K562 (cell line): ENCODE measurements around the gene DCTN1. TPM values are rescaled to one million over a fixed set of nuclear protein-coding genes. Genes with fewer than 3 reads are reported as not detected.
A peak's percentile ranks its signal among the peaks of the same experiment; 100 is the strongest.

ENCODE experiments used
- ATAC-seq: fragments of 200-7000 bp; cut with Tn5 transposase; 3 replicates; pipeline ENCODE4 v1.9.1; 2020; ENCODE audit warnings: moderate library complexity
- BruUV-seq: library from RNA; stranded (reverse); fragments of 400-500 nt; replicated peaks from 2 replicates; lab custom pipeline; 2021; lab: Mats Ljungman, UMichigan
- CTCF ChIA-PET: fragments of 300-600 bp; formaldehyde crosslinking; extraction: SDS; loops from one replicate; lab custom pipeline; 2021; ENCODE audit warnings: low intra/inter-chr PET ratio; lab: Yijun Ruan, JAX
- POLR2A ChIA-PET: fragments of 300-600, 350-650 bp; sonication (Branson Sonifier 250); formaldehyde crosslinking; extraction: SDS; loops from one replicate; lab custom pipeline; 2021; ENCODE audit warnings: antibody characterized with exemption, inconsistent platforms; lab: Yijun Ruan, JAX
- DNase-seq, 4 experiments: peaks; one replicate each; pipeline versions ENCODE4 v3.0.0 to v3.0.0-alpha.2; 2011 to 2018; ENCODE audit warnings: low spot score in 3 of 4, mixed read lengths in 3 of 4; ENCODE audit errors: extremely low read depth in 1 of 4
- FAIRE-seq: peaks from 2 replicates; lab custom pipeline; 2011; peaks lifted over from hg19 to GRCh38; lab: Jason Lieb, UNC
- H2AFZ ChIP-seq: 2 replicates; pipeline ENCODE4 v1.6.0; 2011; ENCODE audit warnings: low read depth, low read length, control low read depth, inconsistent platforms
- H3K27ac ChIP-seq: fragments of 200-600 bp; 3 replicates; pipeline ENCODE4 v1.8.0; 2011; ENCODE audit warnings: low read depth, mild to moderate bottlenecking, control low read depth, inconsistent platforms, low read length, moderate library complexity, mixed read lengths; ENCODE audit errors: extremely low read depth
- H3K27me3 ChIP-seq, 2 experiments: fragments of 300-600 bp in 1 of 2; 2 replicates in 1 of 2; 3 replicates in 1 of 2; pipeline versions ENCODE4 v1.6.0 to v1.8.0; 2011; ENCODE audit warnings: inconsistent platforms in 2 of 2, low read length in 2 of 2, mild to moderate bottlenecking in 1 of 2, mixed read lengths in 1 of 2, moderate library complexity in 1 of 2; ENCODE audit not compliant: control insufficient read depth in 2 of 2, insufficient read depth in 2 of 2
- H3K36me3 ChIP-seq: fragments of 300-600 bp; 3 replicates; pipeline ENCODE4 v1.8.0; 2011; ENCODE audit warnings: mild to moderate bottlenecking, low read length, inconsistent platforms; ENCODE audit not compliant: control insufficient read depth, insufficient read depth
- H3K4me1 ChIP-seq, 2 experiments: fragments of 200-600 bp in 1 of 2; replicated peaks in 1 of 2; 2 replicates in 1 of 2; 3 replicates in 1 of 2; pipeline versions ENCODE4 v1.5.1 to v1.8.0; 2011; ENCODE audit warnings: inconsistent platforms in 2 of 2, low read length in 2 of 2, mild to moderate bottlenecking in 1 of 2, mixed read lengths in 1 of 2, moderate library complexity in 1 of 2; ENCODE audit not compliant: control insufficient read depth in 2 of 2, insufficient read depth in 2 of 2
- H3K4me2 ChIP-seq: 2 replicates; pipeline ENCODE4 v1.6.1; 2011; ENCODE audit warnings: low read length, control low read depth, inconsistent platforms, mixed read lengths; ENCODE audit not compliant: insufficient read depth
- H3K4me3 ChIP-seq: fragments of 200-600 bp; sonication (generic), shearing (Covaris generic); 2 replicates; pipeline ENCODE4 v1.5.1; 2016; ENCODE audit warnings: control low read depth, inconsistent platforms
- H3K79me2 ChIP-seq: fragments of 200-600 bp; 3 replicates; pipeline ENCODE4 v1.8.0; 2011; ENCODE audit warnings: low read length, inconsistent platforms; ENCODE audit not compliant: control insufficient read depth, insufficient read depth
- H3K9ac ChIP-seq, 2 experiments: 2 replicates each; pipeline versions ENCODE4 v1.6.0 to v1.6.1; 2011; ENCODE audit warnings: low read depth in 2 of 2, low read length in 2 of 2, control low read depth in 1 of 2, inconsistent platforms in 1 of 2, mild to moderate bottlenecking in 1 of 2, mixed read lengths in 1 of 2; ENCODE audit not compliant: insufficient read depth in 1 of 2
- H3K9me1 ChIP-seq: one replicate; pipeline ENCODE4 v1.6.0; 2011; ENCODE audit warnings: inconsistent platforms, mild to moderate bottlenecking, low read length, moderate library complexity; ENCODE audit not compliant: control insufficient read depth, insufficient read depth
- H3K9me3 ChIP-seq: replicated peaks from 2 replicates; pipeline ENCODE4 v1.5.1; 2011; ENCODE audit warnings: low read depth, low read length, inconsistent platforms; ENCODE audit not compliant: control insufficient read depth, insufficient read depth
- H4K20me1 ChIP-seq: replicated peaks from 2 replicates; pipeline ENCODE4 v1.6.1; 2011; ENCODE audit warnings: low read length, inconsistent platforms, mixed read lengths; ENCODE audit not compliant: control insufficient read depth, insufficient read depth
- CBFA2T2 ChIP-seq: fragments of 450-650 bp; conservative IDR thresholded peaks from 2 replicates; pipeline ENCODE4 v1.6.1; 2017; ENCODE audit warnings: mild to moderate bottlenecking
- CSDE1 ChIP-seq, 2 experiments: fragments of 450-650 bp; IDR thresholded peaks; 2 replicates each; pipeline ENCODE4 v1.6.1; 2016; ENCODE audit warnings: mild to moderate bottlenecking in 1 of 2
- ETV1 ChIP-seq: fragments of 450-650 bp; conservative IDR thresholded peaks from 2 replicates; pipeline ENCODE4 v1.6.1; 2016; ENCODE audit warnings: missing genetic modification characterization, control low read depth, low read depth, missing compliant biosample characterization
- FOSL1 ChIP-seq: fragments of 200-800 bp; sonication (Bioruptor generic); conservative IDR thresholded peaks from 2 replicates; pipeline ENCODE4 v1.6.1; 2016; ENCODE audit warnings: missing genetic modification characterization, missing compliant biosample characterization
- FOXM1 ChIP-seq, 2 experiments: fragments of 450-650 bp in 1 of 2; sonication (generic) in 1 of 2; formaldehyde crosslinking in 1 of 2; IDR thresholded peaks; 2 replicates each; pipeline versions ENCODE4 v1.6.1 to v1.9.0; 2017 to 2022; ENCODE audit warnings: low read depth in 2 of 2, mild to moderate bottlenecking in 2 of 2, missing genetic modification reagents in 1 of 2, moderate library complexity in 1 of 2
- HMG20A ChIP-seq: fragments of 450-650 bp; formaldehyde crosslinking; conservative IDR thresholded peaks from 2 replicates; pipeline ENCODE4 v1.4.0; 2020; ENCODE audit warnings: mild to moderate bottlenecking, mixed read lengths
- JUND ChIP-seq, 2 experiments: IDR thresholded peaks; 2 replicates in 1 of 2; 3 replicates in 1 of 2; pipeline ENCODE4 v1.6.1; 2011; ENCODE audit warnings: borderline replicate concordance in 2 of 2, low read depth in 2 of 2, low read length in 2 of 2, improper control_type of control experiment in 1 of 2, missing biosample characterization in 1 of 2, missing genetic modification characterization in 1 of 2, missing genetic modification reagents in 1 of 2
- MECOM ChIP-seq: fragments of 250-450 bp; sonication (Bioruptor Pico); IDR thresholded peaks from 2 replicates; pipeline ENCODE4 v1.8.0; 2022; ENCODE audit warnings: inconsistent platforms
- NRF1 ChIP-seq, 2 experiments: fragments of 450-650 bp; IDR thresholded peaks in 1 of 2; conservative IDR thresholded peaks in 1 of 2; 2 replicates each; pipeline ENCODE4 v1.6.1; 2014; ENCODE audit warnings: mild to moderate bottlenecking in 2 of 2
- OTX1 ChIP-seq: fragments of 450-650 bp; formaldehyde crosslinking; IDR thresholded peaks from 2 replicates; pipeline ENCODE4 v1.4.0; 2022; ENCODE audit warnings: mild to moderate bottlenecking
- SLC30A9 ChIP-seq: fragments of 250-450 bp; sonication (Bioruptor Pico); IDR thresholded peaks from 2 replicates; pipeline ENCODE4 v1.8.0; 2022; ENCODE audit warnings: mild to moderate bottlenecking, moderate library complexity
- SMAD1 ChIP-seq: fragments of 150-350 bp; IDR thresholded peaks from 2 replicates; pipeline ENCODE4 v1.6.1; 2014; ENCODE audit warnings: low read length, low read depth; ENCODE audit not compliant: partially characterized antibody
- TAF15 ChIP-seq: fragments of 200-400 bp; formaldehyde crosslinking; IDR thresholded peaks from 2 replicates; pipeline ENCODE4 v1.6.1; 2017; ENCODE audit warnings: mild to moderate bottlenecking, low read depth, low read length, moderate library complexity
- XRCC3 ChIP-seq: fragments of 450-650 bp; IDR thresholded peaks from 2 replicates; pipeline ENCODE4 v1.6.1; 2017; ENCODE audit warnings: mild to moderate bottlenecking, moderate library complexity
- WGBS: fragments of 100-300 bp; shearing (Covaris generic); methylation state at CpG from one replicate; pipeline ENCODE4 v1.1.6; 2016; ENCODE audit warnings: low coverage, mixed read lengths; ENCODE audit not compliant: insufficient coverage; ENCODE audit errors: missing lambda C conversion rate; 5-methylcytosine and 5-hydroxymethylcytosine counted together
- in situ Hi-C: fragments of 300-500 bp; cut with MboI; formaldehyde crosslinking; loops from 4 replicates; pipeline ENCODE4 v1.15.0; 2018; ENCODE audit warnings: inconsistent platforms, mixed read lengths
- intact Hi-C: fragments of 100-400 bp; cut with micrococcal nuclease; formaldehyde crosslinking; loops from 2 replicates; pipeline ENCODE4 v1.14.2; 2022
- polyA plus RNA-seq, 8 experiments: library from polyadenylated mRNA; depleted of rRNA in 4 of 8; stranded (reverse) in 5 of 8; unstranded in 3 of 8; fragments of >200 nt; fragmentation: Nextera tagmentation in 2 of 8; fragmentation: Illumina TruSeq in 1 of 8; extraction: Ambion mirVana in 2 of 8; extraction: Trizol in 1 of 8; gene quantifications; 2 replicates each; pipeline versions ENCODE4 v1.2.1 to v1.2.3, GENCODE V29; 2011 to 2014; ENCODE audit warnings: inconsistent platforms in 1 of 8, missing spikeins in 1 of 8
- total RNA-seq, 7 experiments: library from RNA; depleted of rRNA in 6 of 7; stranded (reverse); fragments of >200 nt in 6 of 7; fragmentation: Illumina TruSeq in 2 of 7; extraction: Trizol in 2 of 7; gene quantifications; 2 replicates each; pipeline versions ENCODE4 v1.2.1 to v1.2.3, GENCODE V29; 2011 to 2021; ENCODE audit warnings: low replicate concordance in 1 of 7
- TF ChIP-seq, protein P1 (sequence below): fragments of 200-800 bp; sonication (Bioruptor generic); IDR thresholded peaks from 2 replicates; pipeline ENCODE4 v1.6.1; 2017; ENCODE audit warnings: missing genetic modification characterization, missing compliant biosample characterization

The DCTN1 gene
- total and polyA plus RNA-seq, 9 of the 15 experiments (the other 6 are each of a cell fraction or from before 2014, with no cell fraction given), result 23.9 to 71.7 (median 45.0) TPM

DNA sequence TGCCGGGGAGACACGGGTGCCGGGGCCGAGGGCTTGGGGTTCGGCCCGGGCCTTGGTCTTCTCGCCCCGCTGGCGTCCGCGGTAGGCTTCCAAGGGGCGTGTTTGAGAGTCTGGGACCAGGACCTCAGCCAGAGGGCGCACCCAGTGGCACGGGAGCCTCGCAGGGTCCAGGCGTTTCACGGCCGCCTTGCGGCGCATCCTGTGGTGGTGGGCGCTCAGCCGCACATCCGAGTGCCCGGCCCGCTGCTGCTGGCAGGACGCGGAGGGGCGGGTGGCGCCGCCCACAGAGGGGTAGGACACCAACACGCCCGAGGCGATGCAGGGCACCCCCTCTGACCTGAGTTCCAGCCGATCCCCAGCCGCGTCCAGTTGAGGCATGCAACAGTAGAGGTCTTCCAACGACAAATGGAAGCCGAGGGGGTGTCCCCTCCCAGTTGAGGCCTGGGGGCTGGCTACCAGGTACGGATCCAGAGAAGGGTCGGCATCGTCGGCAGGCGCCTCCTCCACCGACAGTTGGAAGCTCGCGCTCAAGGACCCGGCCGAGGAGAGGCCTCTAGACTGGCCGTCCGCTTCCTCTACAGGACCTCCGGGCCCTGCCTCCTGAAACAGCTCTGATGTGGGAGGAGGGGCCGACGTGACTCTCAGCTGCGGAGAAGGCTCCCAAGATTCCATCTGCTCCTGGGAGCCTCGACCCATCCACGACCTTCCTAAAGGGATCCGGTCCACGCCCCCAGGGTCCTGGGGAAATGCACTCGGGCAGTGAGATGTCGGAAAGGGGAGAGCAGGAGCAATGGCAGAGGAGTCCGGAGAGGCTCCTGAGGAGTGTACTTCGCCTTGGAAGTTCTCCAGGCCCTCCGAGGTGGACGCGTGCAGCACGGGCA is 35.0 kb upstream of the DCTN1 start (continued):
- TF ChIP-seq JUND (IDR thresholded peaks at IDR 0.05; ENCODE audit: borderline replicate concordance, low read depth, low read length), result no peak
- TF ChIP-seq JUND (tag; IDR thresholded peaks at IDR 0.05; ENCODE audit: borderline replicate concordance, low read depth, low read length), result no peak

- DNase-seq (no peak), FAIRE-seq (no peak), ATAC-seq (no peak)
- Histone ChIP-seq H3K27me3 (peaks cover 3 to 22% of the 10 kb centered on the region in 2 experiments; a peak in 4 of 5 replicates), H3K4me3 (no peak overlapping the region), H2AFZ (no peak overlapping the region), H3K9me3 (no peaks in the 10 kb centered on the region), H3K36me3 (no peaks in the 10 kb centered on the region), H3K79me2 (no peaks in the 10 kb centered on the region), H3K27ac (no peak overlapping the region), H3K9me1 (no peaks in the 10 kb centered on the region), H3K4me2 (no peak overlapping the region), H4K20me1 (no peaks in the 10 kb centered on the region), H3K4me1 (peaks cover 0 to 30% of the 10 kb centered on the region in 2 experiments; a peak in 3 of 5 replicates), H3K9ac (peak overlapping the region in 1 of 2 experiments; percentile 19; a peak in 1 of 4 replicates)
- BruUV-seq, result no TSS peak
- intact Hi-C loops (no loop called here), in situ Hi-C loops (no loop called here)
- WGBS, result 52% methylated on average over 9 of the region's 19 CpGs
- ChIA-PET POLR2A (no interaction called here), CTCF (no interaction called here)
- TF ChIP-seq CSDE1 (IDR thresholded peaks at IDR 0.05), result no peak
- TF ChIP-seq MECOM (CRISPR knock-in tag), result no peak
- no peak for TF ChIP-seq TAF15
- no peak for TF ChIP-seq SLC30A9 (CRISPR knock-in tag)
- TF ChIP-seq OTX1, result no peak
- TF ChIP-seq ETV1 (tag), result no peak
- TF ChIP-seq FOXM1 (IDR thresholded peaks at IDR 0.05; ENCODE audit: low read depth), result no peak
- no peak for TF ChIP-seq FOXM1 (CRISPR knock-in tag; IDR thresholded peaks at IDR 0.05; ENCODE audit: low read depth)
- TF ChIP-seq HMG20A (CRISPR knock-in tag), result no peak
- TF ChIP-seq SMAD1, result no peak
- TF ChIP-seq, protein P1, sequence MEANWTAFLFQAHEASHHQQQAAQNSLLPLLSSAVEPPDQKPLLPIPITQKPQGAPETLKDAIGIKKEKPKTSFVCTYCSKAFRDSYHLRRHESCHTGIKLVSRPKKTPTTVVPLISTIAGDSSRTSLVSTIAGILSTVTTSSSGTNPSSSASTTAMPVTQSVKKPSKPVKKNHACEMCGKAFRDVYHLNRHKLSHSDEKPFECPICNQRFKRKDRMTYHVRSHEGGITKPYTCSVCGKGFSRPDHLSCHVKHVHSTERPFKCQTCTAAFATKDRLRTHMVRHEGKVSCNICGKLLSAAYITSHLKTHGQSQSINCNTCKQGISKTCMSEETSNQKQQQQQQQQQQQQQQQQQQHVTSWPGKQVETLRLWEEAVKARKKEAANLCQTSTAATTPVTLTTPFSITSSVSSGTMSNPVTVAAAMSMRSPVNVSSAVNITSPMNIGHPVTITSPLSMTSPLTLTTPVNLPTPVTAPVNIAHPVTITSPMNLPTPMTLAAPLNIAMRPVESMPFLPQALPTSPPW (CRISPR knock-in tag), result no peak
- no peak for TF ChIP-seq FOSL1 (tag)
- no peak for TF ChIP-seq JUND (IDR thresholded peaks at IDR 0.05; ENCODE audit: borderline replicate concordance, low read depth, low read length)
- no peak for TF ChIP-seq JUND (tag; IDR thresholded peaks at IDR 0.05; ENCODE audit: borderline replicate concordance, low read depth, low read length)
- no peak for TF ChIP-seq XRCC3
- no peak for TF ChIP-seq CBFA2T2
- TF ChIP-seq NRF1 (conservative IDR thresholded peaks at IDR 0.05 in 1 of 2, IDR thresholded peaks at IDR 0.05 in 1 of 2), result no peak
These were observed 34.3 kb upstream of the DCTN1 start for GRCh38 chr2:74414441-74414840.
